Skin of body (tissue), 2 donors: ENCODE data around the gene OTOP2. TPM values are rescaled to one million over a fixed set of nuclear protein-coding genes. Genes with fewer than 3 reads are reported as not detected.
"Not testable (repeated sequence)": the region's sequence is repeated elsewhere in the genome, so short reads cannot be mapped to it uniquely, and the experiment has no call there.

Experiments
- DNase-seq: peaks from one replicate; lab custom pipeline; 2025; lab: John Stamatoyannopoulos, UW
- total RNA-seq: library from RNA; depleted of rRNA; stranded (reverse); fragments of >200 nt; gene quantifications from one replicate; pipeline ENCODE4 v1.2.3, GENCODE V29; 2014

OTOP2 gene
- total RNA-seq, 1 donor from 2014 or later: not detected

DNA sequence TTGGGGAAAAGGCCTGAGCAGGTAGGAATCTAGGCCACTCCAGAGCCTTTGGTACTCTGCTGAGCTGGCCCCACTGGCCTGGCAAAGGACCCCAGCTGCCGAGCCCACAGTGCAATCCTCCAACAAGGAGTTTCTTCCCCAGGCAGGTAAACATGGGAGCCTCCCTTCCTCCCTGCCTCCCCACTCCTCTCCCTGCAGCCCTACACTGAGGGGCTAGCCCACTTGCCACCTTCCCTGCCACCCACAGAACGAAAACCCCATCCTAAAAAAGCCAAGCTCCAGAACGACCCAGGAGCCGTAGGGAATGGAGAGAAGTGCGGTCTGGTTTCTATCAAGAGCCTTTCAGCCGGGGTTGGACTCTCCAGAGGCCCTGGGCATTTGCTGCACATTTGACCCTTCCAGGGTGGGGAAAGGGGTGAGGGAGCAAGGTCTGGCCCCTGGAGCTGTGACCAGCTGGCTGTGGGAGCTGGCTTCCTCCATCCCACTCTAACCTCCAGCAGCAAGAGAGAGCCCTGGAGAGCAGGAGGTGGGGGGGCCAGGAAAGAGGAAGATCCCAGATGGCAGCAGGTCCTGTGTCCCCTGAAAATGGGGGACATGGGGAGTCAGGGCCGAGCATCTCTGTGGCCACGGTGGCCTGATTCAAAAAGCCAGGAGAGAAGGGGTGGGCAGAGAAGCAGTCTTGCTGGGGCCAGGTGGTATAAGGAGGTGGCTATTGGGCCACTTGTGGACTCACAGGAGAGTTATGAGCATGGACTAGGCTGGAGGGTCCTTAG, 47.2 kb downstream of the OTOP2 start:
- no peak for DNase-seq

DNA sequence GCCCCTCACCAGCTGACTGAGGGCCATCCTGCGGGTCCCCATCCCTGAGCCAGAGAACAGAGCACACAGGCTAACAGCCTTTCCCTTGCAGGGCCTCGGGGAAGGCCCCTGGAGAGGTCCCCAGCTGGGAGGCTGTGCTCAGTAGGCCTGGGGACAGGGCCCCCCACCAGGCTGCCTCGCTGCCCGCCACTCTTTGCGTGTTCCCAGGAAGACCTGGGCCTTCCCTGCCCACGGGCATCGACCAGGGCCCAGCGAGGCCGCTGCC, 47.7 kb downstream of the OTOP2 start:
- no peak for DNase-seq

DNA sequence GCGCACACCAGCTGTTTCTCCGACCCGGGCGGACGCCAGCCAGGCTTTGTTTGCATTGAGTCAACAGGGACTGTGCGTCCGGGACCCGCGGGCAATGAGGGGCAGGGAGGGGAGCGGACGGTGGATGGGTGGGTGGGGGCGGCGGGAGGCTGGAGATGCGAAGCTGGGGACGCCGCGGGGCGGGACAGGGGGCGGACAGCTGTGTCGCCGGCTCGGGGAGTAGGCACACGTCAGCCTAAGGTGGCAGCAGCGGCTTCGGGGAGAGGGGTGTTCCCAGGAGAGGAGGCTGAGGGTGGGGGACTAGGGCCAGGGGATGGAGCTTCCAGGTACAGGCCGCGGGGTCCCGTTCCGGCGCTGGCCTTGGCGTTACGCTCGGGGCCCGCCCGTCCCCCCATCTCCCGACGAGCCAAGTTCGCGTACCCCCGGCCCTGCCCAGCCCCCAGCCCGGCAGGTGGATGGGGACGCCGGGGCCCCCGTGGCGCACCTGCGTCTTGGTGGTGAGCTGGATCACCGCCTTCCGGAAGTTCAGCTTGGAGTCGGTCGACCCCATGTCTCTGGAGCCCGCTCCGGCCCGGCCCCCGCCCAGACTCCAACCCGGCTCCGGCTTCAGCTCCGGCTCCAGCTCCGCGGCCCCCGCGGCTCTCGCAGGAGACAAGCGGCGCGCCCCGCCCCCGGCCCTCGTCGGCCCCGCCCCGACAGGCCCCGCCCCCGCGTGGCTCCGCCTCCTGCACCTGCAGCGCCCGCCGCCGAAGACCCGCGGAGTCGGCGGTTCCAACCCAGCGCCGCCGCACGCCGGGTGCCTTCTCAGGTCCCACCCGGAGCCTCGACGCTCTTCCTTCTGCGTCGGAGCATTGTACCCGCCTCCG, 48.3 kb downstream of the OTOP2 start, which contains the start of gene HID1:
Gene HID1, minus strand, starts transcription at position 653 of the 866 bp plus-strand sequence. Its CDS starts 103 bp downstream, at position 550.
- DNase-seq: no peak

DNA sequence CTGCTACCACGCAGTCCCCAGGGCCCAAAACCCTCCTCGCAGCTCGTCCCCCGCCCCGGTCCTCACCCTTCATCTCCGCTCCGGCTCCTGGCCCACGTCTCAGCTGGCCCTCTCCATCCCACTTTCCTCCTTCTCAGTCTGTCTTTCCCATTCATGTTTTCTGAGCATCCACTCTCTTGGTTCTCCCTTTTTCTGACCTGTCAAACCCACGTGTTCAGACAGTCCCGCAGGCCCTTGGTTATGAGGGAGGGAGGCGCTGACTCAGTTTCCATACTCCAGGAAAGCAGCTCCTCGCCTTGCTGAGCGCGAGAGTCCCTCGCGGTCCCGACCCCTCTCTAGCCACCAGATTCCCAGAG, 48.9 kb downstream of the OTOP2 start:
- DNase-seq: no peak

- DNase-seq: no peak
Measured at GRCh38 chr17:74975943-74976342, 51.9 kb downstream of the OTOP2 start.

DNA sequence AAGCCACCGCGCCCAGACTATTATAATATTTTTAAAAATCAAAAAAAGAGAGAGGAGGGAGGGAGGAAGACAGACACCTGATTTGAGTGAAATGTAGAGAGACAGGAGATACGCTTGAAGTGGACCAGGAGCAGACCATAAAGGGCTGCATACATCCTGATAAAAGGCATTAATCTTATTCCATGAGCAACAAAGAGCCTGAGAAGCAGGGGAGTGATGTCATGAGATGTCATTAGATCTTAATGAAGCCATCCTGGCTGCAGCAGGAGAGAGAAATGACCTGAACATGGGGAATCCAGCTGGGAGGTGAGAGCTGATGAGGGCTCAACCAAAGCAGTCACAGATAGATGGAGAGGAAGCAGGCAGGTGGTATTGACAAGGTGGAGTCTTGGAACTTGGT, 53.7 kb downstream of the OTOP2 start:
- no peak for DNase-seq

DNA sequence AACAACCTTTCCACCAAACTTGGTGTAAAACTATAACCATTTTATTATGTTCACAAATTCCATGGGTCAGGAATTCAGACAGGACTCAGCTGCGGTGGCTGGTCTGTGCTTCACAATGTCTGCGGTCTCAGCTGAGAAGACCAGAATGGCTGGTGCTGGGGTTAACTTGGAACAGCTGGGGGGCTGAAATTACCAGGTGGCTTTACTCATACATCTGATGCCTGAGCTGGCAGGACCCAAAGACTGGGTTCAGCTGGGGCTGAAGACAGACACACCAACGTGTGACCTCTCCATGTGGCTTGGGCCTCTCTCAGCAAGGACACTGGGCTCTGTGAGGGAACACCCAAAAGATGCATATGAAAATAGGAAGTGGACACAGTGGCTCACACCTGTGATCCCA, 54.2 kb downstream of the OTOP2 start:
- DNase-seq: no peak

- no peak for DNase-seq
Measured at GRCh38 chr17:74979408-74980146, 55.5 kb downstream of the OTOP2 start.

- no peak for DNase-seq
Measured at GRCh38 chr17:74981318-74981978, 57.4 kb downstream of the OTOP2 start.

DNA sequence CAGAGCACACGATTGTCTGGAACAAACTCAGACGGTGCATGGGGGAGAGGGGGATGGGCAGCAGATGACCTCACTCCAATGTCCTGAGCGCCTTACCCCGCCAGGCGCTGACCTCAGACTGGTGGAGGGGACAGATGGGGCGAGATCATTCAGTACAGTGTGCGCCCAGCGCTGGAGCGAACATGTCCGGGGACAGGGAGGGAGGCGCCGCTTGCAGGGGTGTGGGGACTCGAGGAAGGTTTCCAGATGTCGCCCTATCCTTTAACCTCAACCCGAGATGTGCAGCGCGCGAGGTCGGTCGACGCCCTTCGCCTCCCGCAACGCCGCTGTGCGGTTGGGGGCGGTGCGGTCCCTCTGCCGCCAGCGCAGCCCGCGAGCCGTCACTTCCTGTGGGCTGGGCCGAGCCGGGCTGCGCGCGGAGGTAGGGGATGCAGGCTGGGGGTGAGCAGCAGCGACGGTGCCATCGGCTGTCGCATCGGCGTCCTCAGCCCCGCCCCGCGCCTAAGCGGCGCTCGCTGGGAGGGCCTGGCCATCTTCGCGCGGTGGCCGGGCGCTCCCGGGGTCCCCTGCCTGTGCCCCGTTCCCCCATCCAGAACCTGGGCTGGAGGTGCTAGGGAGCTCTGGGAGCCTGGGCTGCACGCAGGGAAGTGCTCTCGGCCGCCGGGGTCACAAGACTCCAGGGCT, 58.0 kb downstream of the OTOP2 start:
- peak; percentile 57 for DNase-seq

DNA sequence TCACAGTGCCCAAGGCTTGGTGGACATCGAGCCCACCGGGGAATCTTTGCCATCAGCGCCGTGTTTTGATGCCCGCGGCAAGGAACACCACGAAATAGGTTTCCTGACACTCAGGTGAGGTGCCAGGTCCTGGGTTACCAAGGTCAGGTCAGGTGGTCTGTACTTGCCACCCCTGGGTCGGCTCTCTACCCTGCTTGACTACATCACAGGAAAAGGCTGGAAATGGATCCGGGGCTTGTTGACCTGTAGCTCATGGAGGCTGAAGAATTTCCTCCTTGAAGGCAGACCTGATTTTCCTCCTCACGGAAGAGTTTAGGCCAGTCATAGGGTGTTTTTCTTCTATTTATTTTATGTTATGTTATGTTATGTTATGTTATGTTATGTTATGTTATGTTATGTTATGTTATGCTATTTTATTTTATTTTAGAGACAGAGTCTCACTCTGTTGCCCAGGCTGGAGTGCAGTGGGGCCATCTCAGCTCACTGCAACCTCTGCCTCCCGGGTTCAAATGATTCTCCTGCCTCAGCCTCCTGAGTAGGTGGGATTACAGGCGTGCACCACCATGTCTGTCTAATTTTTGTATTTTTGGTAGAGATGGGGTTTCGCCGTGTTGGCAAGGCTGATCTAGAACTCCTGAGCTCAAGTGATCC, 58.7 kb downstream of the OTOP2 start:
- not testable (repeated sequence) for DNase-seq

Other genes with a start within 250 kb of the OTOP2 start
- 0.49 TPM for gene CD300LF, start 211.3 kb upstream of the OTOP2 start, total RNA-seq
- 0.69 TPM for gene RAB37, start 187.0 kb upstream of the OTOP2 start, total RNA-seq
- 7.5 TPM for gene NHERF1, start 175.6 kb upstream of the OTOP2 start, total RNA-seq
- 26.2 TPM for gene NAT9, start 147.9 kb upstream of the OTOP2 start, total RNA-seq
- gene GRIN2C, start 64.4 kb upstream of the OTOP2 start, total RNA-seq: 0.69 TPM
- gene FDXR, start 51.3 kb upstream of the OTOP2 start, total RNA-seq: 5.6 TPM
- gene FADS6, start 30.6 kb upstream of the OTOP2 start, total RNA-seq: 2.6 TPM
- 1.1 TPM for gene USH1G, start 1.0 kb upstream of the OTOP2 start, total RNA-seq
- not detected for gene OTOP3, start 11.6 kb downstream of the OTOP2 start, total RNA-seq
- gene HID1, start 48.5 kb downstream of the OTOP2 start, total RNA-seq: 4.0 TPM
- gene CDR2L, start 63.4 kb downstream of the OTOP2 start, total RNA-seq: 3.6 TPM
- gene MRPL58, start 88.4 kb downstream of the OTOP2 start, total RNA-seq: 18.1 TPM
- gene ATP5PD, start 122.7 kb downstream of the OTOP2 start, total RNA-seq: 153 TPM
- 11.6 TPM for gene KCTD2, start 123.0 kb downstream of the OTOP2 start, total RNA-seq
- 8.7 TPM for gene SLC16A5, start 163.7 kb downstream of the OTOP2 start, total RNA-seq
- gene ARMC7, start 185.7 kb downstream of the OTOP2 start, total RNA-seq: 2.1 TPM
- 27.7 TPM for gene NT5C, start 207.5 kb downstream of the OTOP2 start, total RNA-seq
- 27.9 TPM for gene JPT1, start 230.2 kb downstream of the OTOP2 start, total RNA-seq